Muscle layer of colon (tissue), 2 donors: ENCODE measurements around the gene CAMK2N2.

Experiments
- H3K27ac ChIP-seq: one replicate; pipeline ENCODE4 v1.7.0; 2013; ENCODE audit warnings: low read depth, mild to moderate bottlenecking, low read length, moderate library complexity
- H3K27me3 ChIP-seq, 2 donors: one replicate each; pipeline ENCODE4 v1.7.0; 2013; ENCODE audit warnings: low read length in 2 of 2, mild to moderate bottlenecking in 2 of 2; ENCODE audit not compliant: insufficient read depth in 2 of 2, control insufficient read depth in 1 of 2
- H3K36me3 ChIP-seq: one replicate; pipeline ENCODE4 v1.7.0; 2013; ENCODE audit warnings: mild to moderate bottlenecking, low read length; ENCODE audit not compliant: insufficient read depth
- H3K4me1 ChIP-seq: one replicate; pipeline ENCODE4 v1.7.0; 2013; ENCODE audit warnings: mild to moderate bottlenecking, low read length; ENCODE audit not compliant: insufficient read depth
- H3K4me3 ChIP-seq, 2 donors: one replicate each; pipeline ENCODE4 v1.7.0; 2013; ENCODE audit warnings: low read length in 2 of 2, low read depth in 1 of 2, mild to moderate bottlenecking in 1 of 2, moderate library complexity in 1 of 2
- H3K9ac ChIP-seq: one replicate; pipeline ENCODE4 v1.7.0; 2013; ENCODE audit warnings: low read length
- H3K9me3 ChIP-seq: one replicate; pipeline ENCODE4 v1.7.0; 2013; ENCODE audit warnings: mild to moderate bottlenecking, low read length
- donor health status: abdominal sarcoma.
- donor health status: Adenocarcinoma of cecum.

The CAMK2N2 gene

GRCh38 chr3:184291738-184292445 is 30.5 kb upstream of the CAMK2N2 start:
- Histone ChIP-seq H3K4me3 (no peak overlapping the region), H3K4me1 (no peaks in the 10 kb centered on the region), H3K9me3 (no peaks in the 10 kb centered on the region), H3K27me3 (peaks cover 0 to 4% of the 10 kb centered on the region in 2 donors), H3K36me3 (no peaks in the 10 kb centered on the region), H3K27ac (no peak overlapping the region), H3K9ac (no peak overlapping the region)

- Histone ChIP-seq H3K27ac (no peak overlapping the region), H3K9me3 (no peaks in the 10 kb centered on the region), H3K36me3 (no peaks in the 10 kb centered on the region)
Measured at GRCh38 chr3:184291044-184291737, 29.8 kb upstream of the CAMK2N2 start.

GRCh38 chr3:184290331-184290730 is 29.0 kb upstream of the CAMK2N2 start:
- H3K4me1 ChIP-seq, result no peaks in the 10 kb centered on the region
- H3K9me3 ChIP-seq, result no peaks in the 10 kb centered on the region
- peaks cover 0 to 4% of the 10 kb centered on the region in 2 donors for H3K27me3 ChIP-seq
- H3K36me3 ChIP-seq, result no peaks in the 10 kb centered on the region
- H3K9ac ChIP-seq, result no peak overlapping the region
- no peak overlapping the region for H3K4me3 ChIP-seq
- H3K27ac ChIP-seq, result no peak overlapping the region

More at GRCh38 chr3:184291044-184291737, 29.8 kb upstream of the CAMK2N2 start:
- H3K4me1 ChIP-seq, result no peaks in the 10 kb centered on the region
- H3K27me3 ChIP-seq, result peaks cover 0 to 4% of the 10 kb centered on the region in 2 donors
- no peak overlapping the region for H3K9ac ChIP-seq
- H3K4me3 ChIP-seq, result no peak overlapping the region

- Histone ChIP-seq H3K4me3 (no peak overlapping the region), H3K9me3 (no peaks in the 10 kb centered on the region), H3K4me1 (no peaks in the 10 kb centered on the region), H3K36me3 (no peaks in the 10 kb centered on the region), H3K27me3 (peaks cover 0 to 4% of the 10 kb centered on the region in 2 donors), H3K27ac (no peak overlapping the region), H3K9ac (no peak overlapping the region)
Measured at GRCh38 chr3:184289426-184289938, 28.1 kb upstream of the CAMK2N2 start.

- Histone ChIP-seq H3K4me1 (no peaks in the 10 kb centered on the region), H3K36me3 (no peaks in the 10 kb centered on the region), H3K9ac (no peak overlapping the region), H3K27me3 (peaks cover 0 to 4% of the 10 kb centered on the region in 2 donors), H3K9me3 (no peaks in the 10 kb centered on the region), H3K4me3 (no peak overlapping the region), H3K27ac (no peak overlapping the region)
Measured at GRCh38 chr3:184284696-184285095, 23.3 kb upstream of the CAMK2N2 start.

GRCh38 chr3:184283681-184284080 is 22.3 kb upstream of the CAMK2N2 start:
- H3K4me1 ChIP-seq, result no peaks in the 10 kb centered on the region
- H3K9me3 ChIP-seq, result no peaks in the 10 kb centered on the region
- H3K4me3 ChIP-seq, result no peak overlapping the region
- no peak overlapping the region for H3K27ac ChIP-seq
- no peaks in the 10 kb centered on the region for H3K36me3 ChIP-seq
- peaks cover 0 to 4% of the 10 kb centered on the region in 2 donors for H3K27me3 ChIP-seq
- H3K9ac ChIP-seq, result no peak overlapping the region

GRCh38 chr3:184282941-184283340 is 21.6 kb upstream of the CAMK2N2 start:
- H3K4me3 ChIP-seq, result no peak overlapping the region
- no peaks in the 10 kb centered on the region for H3K9me3 ChIP-seq
- no peaks in the 10 kb centered on the region for H3K4me1 ChIP-seq
- peaks cover 0 to 4% of the 10 kb centered on the region in 2 donors for H3K27me3 ChIP-seq
- H3K27ac ChIP-seq, result no peak overlapping the region
- no peak overlapping the region for H3K9ac ChIP-seq
- no peaks in the 10 kb centered on the region for H3K36me3 ChIP-seq

- Histone ChIP-seq H3K4me1 (no peaks in the 10 kb centered on the region), H3K36me3 (no peaks in the 10 kb centered on the region), H3K27ac (no peak overlapping the region), H3K9ac (no peak overlapping the region), H3K27me3 (peaks cover 10 to 24% of the 10 kb centered on the region in 2 donors), H3K4me3 (no peak overlapping the region), H3K9me3 (no peaks in the 10 kb centered on the region)
Measured at GRCh38 chr3:184277366-184277765, 16.0 kb upstream of the CAMK2N2 start.

- no peak within 1 kb of the TSS for H3K9ac ChIP-seq
- no peaks in the 10 kb centered on the region for H3K36me3 ChIP-seq
- H3K4me3 ChIP-seq, result no peak within 1 kb of the TSS
- no peak within 1 kb of the TSS for H3K27ac ChIP-seq
- H3K9me3 ChIP-seq, result no peaks in the 10 kb centered on the region
- no peaks in the 10 kb centered on the region for H3K4me1 ChIP-seq
- H3K27me3 ChIP-seq, result peaks cover 10 to 24% of the 10 kb centered on the region in 2 donors
Measured at GRCh38 chr3:184275961-184276910, 14.9 kb upstream of the CAMK2N2 start, which contains the start of gene ECE2. Gene ECE2, plus strand, starts transcription at chr3:184276022. Its CDS starts 132 bp downstream, at chr3:184276154.

GRCh38 chr3:184275381-184275701 is 14.0 kb upstream of the CAMK2N2 start:
- Histone ChIP-seq H3K4me3 (no peak overlapping the region), H3K27ac (no peak overlapping the region), H3K9ac (no peak overlapping the region), H3K4me1 (no peaks in the 10 kb centered on the region), H3K9me3 (no peaks in the 10 kb centered on the region), H3K27me3 (peaks cover 10 to 24% of the 10 kb centered on the region in 2 donors), H3K36me3 (no peaks in the 10 kb centered on the region)

GRCh38 chr3:184272269-184272668 is 10.9 kb upstream of the CAMK2N2 start:
- H3K4me1 ChIP-seq, result no peaks in the 10 kb centered on the region
- H3K9ac ChIP-seq, result no peak overlapping the region
- H3K36me3 ChIP-seq, result no peaks in the 10 kb centered on the region
- H3K4me3 ChIP-seq, result no peak overlapping the region
- no peak overlapping the region for H3K27ac ChIP-seq
- peaks cover 10 to 23% of the 10 kb centered on the region in 2 donors for H3K27me3 ChIP-seq
- H3K9me3 ChIP-seq, result no peaks in the 10 kb centered on the region
